PC-3 (cell line): ENCODE measurements around the gene NDOR1.

Experiments
- CTCF ChIP-seq: fragments of 300-600 bp; sonication (generic); conservative IDR thresholded peaks from 2 replicates; pipeline ENCODE4 v1.5.1; 2017; ENCODE audit warnings: antibody characterized with exemption, low read depth, mild to moderate bottlenecking, low read length
- EZH2 ChIP-seq: fragments of 300-600 bp; sonication (generic); IDR thresholded peaks from one replicate; pipeline ENCODE4 v1.6.1; 2017; ENCODE audit warnings: antibody characterized with exemption, mild to moderate bottlenecking, low read length; ENCODE audit not compliant: unreplicated experiment
- EZH2phosphoT487 ChIP-seq: fragments of 300-600 bp; sonication (generic); IDR thresholded peaks from 2 replicates; pipeline ENCODE4 v1.6.1; 2018; ENCODE audit warnings: mild to moderate bottlenecking, antibody characterized with exemption, low read length, borderline replicate concordance

- TF ChIP-seq CTCF: no peak
- no peak for TF ChIP-seq EZH2phosphoT487
- no peak for TF ChIP-seq EZH2
These were observed 26.6 kb downstream of the NDOR1 start for GRCh38 chr9:137232101-137232500.
